ENCODE results near the gene IFNAR1. TPM values are rescaled to one million over a fixed set of nuclear protein-coding genes. Genes with fewer than 3 reads are reported as not detected.

The IFNAR1 gene
- polyA plus RNA-seq, 1 experiment: 11.4 TPM

DNA sequence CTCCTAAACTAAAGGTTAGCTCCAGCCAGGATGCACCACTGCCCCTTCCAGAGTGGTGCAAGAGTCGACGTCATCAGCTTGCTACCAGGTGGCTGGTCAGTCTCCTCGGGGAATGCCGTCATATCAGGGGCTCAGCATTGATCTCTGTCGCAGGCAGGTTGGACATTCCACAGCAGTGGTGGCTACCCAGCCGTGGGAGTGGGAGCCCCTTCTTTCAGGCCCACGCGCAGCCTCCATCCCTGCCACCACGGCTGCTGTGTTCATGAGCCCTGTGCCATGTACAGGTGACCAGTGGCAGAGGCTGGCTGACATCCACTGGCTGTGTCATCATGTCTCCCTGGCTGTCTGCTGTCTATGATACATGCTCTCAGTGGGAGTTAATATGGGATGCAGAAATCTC lies 33.1 kb upstream of the IFNAR1 start:
- no peak for DNase-seq (ENCODE audit: low read depth)
- TF ChIP-seq, protein P1, sequence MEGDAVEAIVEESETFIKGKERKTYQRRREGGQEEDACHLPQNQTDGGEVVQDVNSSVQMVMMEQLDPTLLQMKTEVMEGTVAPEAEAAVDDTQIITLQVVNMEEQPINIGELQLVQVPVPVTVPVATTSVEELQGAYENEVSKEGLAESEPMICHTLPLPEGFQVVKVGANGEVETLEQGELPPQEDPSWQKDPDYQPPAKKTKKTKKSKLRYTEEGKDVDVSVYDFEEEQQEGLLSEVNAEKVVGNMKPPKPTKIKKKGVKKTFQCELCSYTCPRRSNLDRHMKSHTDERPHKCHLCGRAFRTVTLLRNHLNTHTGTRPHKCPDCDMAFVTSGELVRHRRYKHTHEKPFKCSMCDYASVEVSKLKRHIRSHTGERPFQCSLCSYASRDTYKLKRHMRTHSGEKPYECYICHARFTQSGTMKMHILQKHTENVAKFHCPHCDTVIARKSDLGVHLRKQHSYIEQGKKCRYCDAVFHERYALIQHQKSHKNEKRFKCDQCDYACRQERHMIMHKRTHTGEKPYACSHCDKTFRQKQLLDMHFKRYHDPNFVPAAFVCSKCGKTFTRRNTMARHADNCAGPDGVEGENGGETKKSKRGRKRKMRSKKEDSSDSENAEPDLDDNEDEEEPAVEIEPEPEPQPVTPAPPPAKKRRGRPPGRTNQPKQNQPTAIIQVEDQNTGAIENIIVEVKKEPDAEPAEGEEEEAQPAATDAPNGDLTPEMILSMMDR (IDR thresholded peaks at IDR 0.05; ENCODE audit: insufficient read depth, low read depth, low read length): no peak
- ChIA-PET CTCF (no interaction called here), POLR2A (no interaction called here)
- H3K4me3 ChIP-seq (ENCODE audit: low read depth, low read length): no peak overlapping the region
- peaks cover 19% of the 10 kb centered on the region for H3K36me3 ChIP-seq (ENCODE audit: control insufficient read depth, insufficient read depth, low read length)
- H3K27me3 ChIP-seq (ENCODE audit: control insufficient read depth, insufficient read depth, low read length): no peaks in the 10 kb centered on the region

- H3K4me3 ChIP-seq (ENCODE audit: low read depth, low read length): no peak overlapping the region
- ChIA-PET POLR2A (no interaction called here), CTCF (no interaction called here)
- no peaks in the 10 kb centered on the region for H3K27me3 ChIP-seq (ENCODE audit: control insufficient read depth, insufficient read depth, low read length)
- no peak for DNase-seq (ENCODE audit: low read depth)
- peaks cover 19% of the 10 kb centered on the region for H3K36me3 ChIP-seq (ENCODE audit: control insufficient read depth, insufficient read depth, low read length)
- TF ChIP-seq, protein P1 (IDR thresholded peaks at IDR 0.05; ENCODE audit: insufficient read depth, low read depth, low read length): no peak
Observed at GRCh38 chr21:33292724-33293123, 32.0 kb upstream of the IFNAR1 start.

GRCh38 chr21:33293136-33293535 lies 31.6 kb upstream of the IFNAR1 start:
- Histone ChIP-seq H3K4me3 (ENCODE audit: low read depth, low read length) (no peak overlapping the region), H3K27me3 (ENCODE audit: control insufficient read depth, insufficient read depth, low read length) (no peaks in the 10 kb centered on the region), H3K36me3 (ENCODE audit: control insufficient read depth, insufficient read depth, low read length) (peaks cover 17% of the 10 kb centered on the region)
- TF ChIP-seq, protein P1 (IDR thresholded peaks at IDR 0.05; ENCODE audit: insufficient read depth, low read depth, low read length): no peak
- no peak for DNase-seq (ENCODE audit: low read depth)
- ChIA-PET POLR2A (no interaction called here), CTCF (no interaction called here)

DNA sequence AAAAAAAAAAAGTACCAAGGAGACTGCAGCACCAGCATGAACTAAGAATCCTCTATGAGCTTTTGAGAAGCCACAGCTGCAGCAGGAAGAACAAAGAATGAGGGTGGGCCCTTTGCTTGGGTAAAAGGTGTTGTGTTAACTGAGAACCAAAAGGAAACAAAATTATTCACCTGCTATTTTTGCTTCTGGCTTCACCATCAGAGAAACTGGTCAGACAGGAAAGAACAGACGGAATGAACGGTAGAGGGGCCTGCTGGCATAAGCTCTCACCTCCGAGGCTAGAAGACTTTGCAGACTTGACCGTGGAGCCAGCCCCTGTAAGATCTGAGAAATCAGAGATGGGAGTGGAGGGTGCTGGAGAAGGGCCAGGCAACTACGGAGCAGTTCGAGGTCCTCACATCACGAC lies 31.0 kb upstream of the IFNAR1 start:
- POLR2A ChIA-PET: interaction anchor here (0.8 kb wide), 1 partner anchor 15 kb away, joined by 3 read pairs; no protein-coding TSS in a partner anchor
- CTCF ChIA-PET: interaction anchor here (1.0 kb wide), 1 partner anchor 80 kb away, joined by 3 read pairs; no protein-coding TSS in a partner anchor
- TF ChIP-seq, protein P1 (IDR thresholded peaks at IDR 0.05; ENCODE audit: insufficient read depth, low read depth, low read length): no peak
- no peak for DNase-seq (ENCODE audit: low read depth)
- Histone ChIP-seq H3K27me3 (ENCODE audit: control insufficient read depth, insufficient read depth, low read length) (no peaks in the 10 kb centered on the region), H3K4me3 (ENCODE audit: low read depth, low read length) (no peak overlapping the region), H3K36me3 (ENCODE audit: control insufficient read depth, insufficient read depth, low read length) (peaks cover 17% of the 10 kb centered on the region)

- H3K4me3 ChIP-seq (ENCODE audit: low read depth, low read length): no peak overlapping the region
- no peak for DNase-seq (ENCODE audit: low read depth)
- peaks cover 10% of the 10 kb centered on the region for H3K36me3 ChIP-seq (ENCODE audit: control insufficient read depth, insufficient read depth, low read length)
- TF ChIP-seq, protein P1 (IDR thresholded peaks at IDR 0.05; ENCODE audit: insufficient read depth, low read depth, low read length): no peak
- H3K27me3 ChIP-seq (ENCODE audit: control insufficient read depth, insufficient read depth, low read length): no peaks in the 10 kb centered on the region
- ChIA-PET CTCF (no interaction called here), POLR2A (no interaction called here)
Observed at GRCh38 chr21:33296156-33296555, 28.6 kb upstream of the IFNAR1 start.
